ENCODE results near the gene PNKD. TPM values are rescaled to one million over a fixed set of nuclear protein-coding genes. Genes with fewer than 3 reads are reported as not detected.
"Not testable (repeated sequence)": the region's sequence is repeated elsewhere in the genome, so short reads cannot be mapped to it uniquely, and the experiment has no call there.

The PNKD gene
- total and polyA plus RNA-seq, 10 of the 15 experiments (the other 5 are each of a cell fraction or from before 2014, with no cell fraction given): 27.2 to 106 (median 61.3) TPM

DNA sequence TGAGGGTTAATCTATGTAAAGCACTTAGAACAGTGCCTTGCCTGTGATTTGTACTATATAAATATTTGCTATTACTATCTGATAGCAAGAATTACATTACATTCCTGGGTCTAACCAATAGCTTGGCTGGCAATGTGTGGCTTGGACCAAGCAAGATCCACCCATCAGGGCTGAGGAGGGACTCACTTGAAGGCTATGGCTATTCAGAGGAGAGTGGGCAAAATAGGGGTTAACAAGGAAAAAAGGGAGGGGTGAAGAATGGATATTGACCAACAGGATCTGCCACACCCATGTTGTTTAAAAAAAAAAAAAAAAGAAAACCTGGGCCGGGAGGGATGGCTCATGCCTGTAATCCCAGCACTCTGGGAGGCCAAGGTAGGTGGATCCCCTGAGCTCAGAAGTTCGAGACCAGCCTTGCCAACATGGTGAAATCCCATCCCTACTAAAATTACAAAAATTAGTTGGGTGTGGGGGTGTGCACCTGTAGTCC, 42.0 kb downstream of the PNKD start (continued):
- no peak for TF ChIP-seq NFIC (IDR thresholded peaks at IDR 0.05; ENCODE audit: low read depth, low read length)
- no peak for TF ChIP-seq GATAD2B (conservative IDR thresholded peaks at IDR 0.05; ENCODE audit: low read depth)
- TF ChIP-seq TCF7 (IDR thresholded peaks at IDR 0.05; ENCODE audit: borderline replicate concordance): no peak
- no peak for TF ChIP-seq ZNF622 (IDR thresholded peaks at IDR 0.05)
- TF ChIP-seq BCL11A (IDR thresholded peaks at IDR 0.05; ENCODE audit: low read depth, low read length): no peak

DNA sequence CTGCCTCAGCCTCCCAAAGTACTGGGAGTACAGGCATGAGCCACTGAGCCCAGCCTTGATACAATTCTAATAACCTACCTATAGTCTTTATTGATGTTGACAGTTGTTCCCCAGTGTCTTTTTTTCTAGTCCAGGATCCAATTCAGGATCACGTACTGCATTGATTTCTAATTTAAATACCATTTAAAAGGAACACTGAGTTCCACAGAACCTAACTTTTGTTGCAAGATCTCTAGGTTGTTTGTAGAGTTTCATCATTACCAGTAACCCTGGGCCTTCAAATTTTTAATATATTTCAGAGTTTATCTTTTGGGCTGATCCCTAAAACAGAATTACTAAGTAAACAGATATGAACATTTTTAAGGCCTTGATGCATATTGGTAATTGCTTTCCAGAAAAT, 43.0 kb downstream of the PNKD start:
- Histone ChIP-seq H3K36me3 (ENCODE audit: control insufficient read depth in 2 of 2, insufficient read depth in 2 of 2, low read length in 1 of 2) (no peaks in the 10 kb centered on the region), H2AFZ (ENCODE audit: control insufficient read depth, low read depth, low read length) (no peak overlapping the region), H3K9ac (ENCODE audit: control insufficient read depth, insufficient read depth, low read length) (no peak overlapping the region), H3K4me2 (ENCODE audit: control insufficient read depth, insufficient read depth) (no peak overlapping the region), H3K27ac (ENCODE audit: control insufficient read depth, insufficient read depth) (no peak overlapping the region), H3K4me3 (no peak overlapping the region), H3K27me3 (replicated peaks in 1 of 2; ENCODE audit: control insufficient read depth in 2 of 2, insufficient read depth in 2 of 2, low read length in 1 of 2) (no peaks in the 10 kb centered on the region), H3K4me1 (ENCODE audit: control insufficient read depth, insufficient read depth, low read length) (no peaks in the 10 kb centered on the region; the same call in 1 of the 2 replicates), H3K9me3 (replicated peaks; ENCODE audit: control insufficient read depth, insufficient read depth, low read length) (no peaks in the 10 kb centered on the region), H4K20me1 (ENCODE audit: control insufficient read depth, insufficient read depth) (no peaks in the 10 kb centered on the region), H3K79me2 (ENCODE audit: control insufficient read depth, insufficient read depth, low read length) (no peaks in the 10 kb centered on the region)
- FAIRE-seq (no peak), ATAC-seq (no peak), DNase-seq (ENCODE audit: low read depth, low spot score) (no peak)
- ChIA-PET CTCF (interaction anchor here (1.7 kb wide), 1 partner anchor 43 kb away, joined by 6 read pairs; no protein-coding TSS in a partner anchor), SMC1A (ENCODE audit: uncharacterized antibody, unreplicated experiment) (no interaction called here), RAD21 (ENCODE audit: unreplicated experiment) (no interaction called here), POLR2A (interaction anchor here (0.6 kb wide), 1 partner anchor 8 kb away, joined by 4 read pairs; no protein-coding TSS in a partner anchor)
- BruUV-seq (replicated peaks): no TSS peak
- TF ChIP-seq IKZF1 (conservative IDR thresholded peaks at IDR 0.05) (no peak), RAD21 (IDR thresholded peaks at IDR 0.05; ENCODE audit: insufficient read depth, low read depth, low read length) (no peak), CHD4 (IDR thresholded peaks at IDR 0.05) (no peak)
- in situ Hi-C loops (cut with MboI) (no loop called here), intact Hi-C loops (cut with micrococcal nuclease; ENCODE audit: unreplicated experiment) (no loop called here)
- WGBS (ENCODE audit: insufficient coverage, insufficient replicate concordance, low lambda C conversion rate, missing lambda C conversion rate): 92% methylated on average over 1 of the region's 1 CpG

DNA sequence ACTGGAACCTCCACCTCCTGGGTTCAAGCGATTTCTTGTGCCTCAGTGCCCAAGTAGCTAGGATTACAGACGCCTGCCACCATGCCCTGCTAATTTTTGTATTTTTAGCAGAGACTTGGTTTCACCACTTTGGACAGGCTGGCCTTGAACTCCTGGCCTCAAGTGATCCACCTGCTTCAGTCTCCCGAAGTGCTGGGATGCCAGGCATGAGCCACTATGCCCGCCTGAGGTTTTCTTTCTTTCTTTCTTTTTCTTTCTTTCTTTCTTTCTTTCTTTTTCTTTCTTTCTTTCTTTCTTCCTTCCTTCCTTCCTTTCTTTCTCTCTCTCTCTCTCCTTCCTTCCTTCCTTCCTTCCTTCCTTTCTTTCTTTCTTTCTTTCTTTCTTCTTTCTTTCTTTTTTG, 44.4 kb downstream of the PNKD start:
- H4K20me1 ChIP-seq (ENCODE audit: control insufficient read depth, insufficient read depth); H3K4me3 ChIP-seq; intact Hi-C loops (cut with micrococcal nuclease; ENCODE audit: unreplicated experiment); H2AFZ ChIP-seq (ENCODE audit: control insufficient read depth, low read depth, low read length); H3K4me2 ChIP-seq (ENCODE audit: control insufficient read depth, insufficient read depth); H3K4me1 ChIP-seq (ENCODE audit: control insufficient read depth, insufficient read depth, low read length); FAIRE-seq; POLR2A ChIA-PET; H3K27me3 ChIP-seq (replicated peaks in 1 of 2; ENCODE audit: control insufficient read depth in 2 of 2, insufficient read depth in 2 of 2, low read length in 1 of 2); H3K36me3 ChIP-seq (ENCODE audit: control insufficient read depth in 2 of 2, insufficient read depth in 2 of 2, low read length in 1 of 2); H3K9me3 ChIP-seq (replicated peaks; ENCODE audit: control insufficient read depth, insufficient read depth, low read length); BruUV-seq (replicated peaks); DNase-seq (ENCODE audit: low read depth, low spot score); H3K9ac ChIP-seq (ENCODE audit: control insufficient read depth, insufficient read depth, low read length); H3K27ac ChIP-seq (ENCODE audit: control insufficient read depth, insufficient read depth); H3K79me2 ChIP-seq (ENCODE audit: control insufficient read depth, insufficient read depth, low read length); ATAC-seq; in situ Hi-C loops (cut with MboI): not testable (repeated sequence)
- CTCF ChIA-PET: interaction anchor here (1.5 kb wide), 1 partner anchor 11 kb away, joined by 5 read pairs; no protein-coding TSS in a partner anchor
- RAD21 ChIA-PET (ENCODE audit: unreplicated experiment): interaction anchor here (0.8 kb wide), 1 partner anchor 42 kb away, joined by 3 read pairs; no protein-coding TSS in a partner anchor
- SMC1A ChIA-PET (ENCODE audit: uncharacterized antibody, unreplicated experiment): interaction anchor here (1.2 kb wide), 1 partner anchor 15 kb away, joined by 5 read pairs; no protein-coding TSS in a partner anchor
- 41% methylated on average over 4 of the region's 4 CpGs for WGBS (ENCODE audit: insufficient coverage, insufficient replicate concordance, low lambda C conversion rate, missing lambda C conversion rate)
